GM12801 (cell line): Measurements from ENCODE around the gene BTBD19.

Source experiments
- CTCF ChIP-seq: IDR thresholded peaks from one replicate; pipeline ENCODE4 v1.5.1; 2011; ENCODE audit warnings: control low read depth; ENCODE audit not compliant: insufficient read length; ENCODE audit errors: extremely low read depth

The BTBD19 gene

GRCh38 chr1:44860891-44861425 lies 52.6 kb downstream of the BTBD19 start:
- no peak for TF ChIP-seq CTCF

- TF ChIP-seq CTCF: no peak
Measured at GRCh38 chr1:44862829-44863401, 54.6 kb downstream of the BTBD19 start.
